K562 (cell line): ENCODE data around the gene RAB31. TPM values are rescaled to one million over a fixed set of nuclear protein-coding genes. Genes with fewer than 3 reads are reported as not detected.

Experiments used
- ADNP ChIP-seq: fragments of 200-800 bp; sonication (Bioruptor generic); IDR thresholded peaks from 2 replicates; pipeline ENCODE4 v1.6.1; 2016; ENCODE audit warnings: missing genetic modification characterization, missing compliant biosample characterization
- HEY1 ChIP-seq: fragments of 250-450 bp; sonication (Bioruptor Pico); IDR thresholded peaks from 2 replicates; pipeline ENCODE4 v1.5.0; 2020; ENCODE audit warnings: mild to moderate bottlenecking, moderate library complexity, borderline replicate concordance
- KDM5B ChIP-seq: fragments of 200-600 bp; sonication (generic); IDR thresholded peaks from 2 replicates; pipeline ENCODE4 v1.6.1; 2012; ENCODE audit warnings: low read depth, mild to moderate bottlenecking, moderate library complexity, low read length, control low read depth, inconsistent platforms; ENCODE audit not compliant: insufficient replicate concordance
- MEF2D ChIP-seq: conservative IDR thresholded peaks from 2 replicates; pipeline ENCODE4 v1.6.1; 2016; ENCODE audit warnings: low read depth, missing genetic modification characterization, missing compliant biosample characterization
- NCOA2 ChIP-seq, 2 experiments: fragments of 450-650 bp; IDR thresholded peaks; 2 replicates each; pipeline ENCODE4 v1.6.1; 2018; ENCODE audit warnings: mild to moderate bottlenecking in 2 of 2, moderate library complexity in 1 of 2; ENCODE audit not compliant: partially characterized antibody in 2 of 2
- NCOA4 ChIP-seq: fragments of 450-650 bp; IDR thresholded peaks from 2 replicates; pipeline ENCODE4 v1.6.1; 2018; ENCODE audit warnings: mild to moderate bottlenecking; ENCODE audit not compliant: partially characterized antibody
- PML ChIP-seq: IDR thresholded peaks from 2 replicates; pipeline ENCODE4 v1.6.1; 2012; ENCODE audit warnings: low read length, inconsistent platforms
- PREB ChIP-seq: sonication (generic); formaldehyde crosslinking; IDR thresholded peaks from 2 replicates; pipeline ENCODE4 v1.8.1; 2023; ENCODE audit warnings: mild to moderate bottlenecking, missing genetic modification reagents
- TCF3 ChIP-seq: sonication (generic); formaldehyde crosslinking; IDR thresholded peaks from 2 replicates; pipeline ENCODE4 v1.4.0; 2020; ENCODE audit warnings: mild to moderate bottlenecking, missing genetic modification reagents
- TGIF2 ChIP-seq: sonication (generic); formaldehyde crosslinking; IDR thresholded peaks from 2 replicates; pipeline ENCODE4 v1.8.1; 2022; ENCODE audit warnings: mild to moderate bottlenecking, missing genetic modification reagents, moderate library complexity
- ZNF436 ChIP-seq: fragments of 250-450, 450-650 bp; sonication (Bioruptor Pico); formaldehyde crosslinking; IDR thresholded peaks from 2 replicates; pipeline ENCODE4 v1.7.0; 2020; ENCODE audit warnings: mild to moderate bottlenecking
- ZNF584 ChIP-seq: fragments of 200-800 bp; sonication (Bioruptor generic); IDR thresholded peaks from 2 replicates; pipeline ENCODE4 v1.6.1; 2016; ENCODE audit warnings: low read depth, mild to moderate bottlenecking, missing genetic modification characterization, missing compliant biosample characterization
- ZNF696 ChIP-seq: fragments of 250-450 bp; sonication (Bioruptor Pico); conservative IDR thresholded peaks from 2 replicates; pipeline ENCODE4 v1.4.0; 2020; ENCODE audit warnings: mild to moderate bottlenecking, moderate library complexity
- polyA plus RNA-seq, 8 experiments: library from polyadenylated mRNA; depleted of rRNA in 4 of 8; stranded (reverse) in 5 of 8; unstranded in 3 of 8; fragments of >200 nt; fragmentation: Nextera tagmentation in 2 of 8; fragmentation: Illumina TruSeq in 1 of 8; extraction: Ambion mirVana in 2 of 8; extraction: Trizol in 1 of 8; gene quantifications; 2 replicates each; pipeline versions ENCODE4 v1.2.1 to v1.2.3, GENCODE V29; 2011 to 2014; ENCODE audit warnings: inconsistent platforms in 1 of 8, missing spikeins in 1 of 8
- total RNA-seq, 7 experiments: library from RNA; depleted of rRNA in 6 of 7; stranded (reverse); fragments of >200 nt in 6 of 7; fragmentation: Illumina TruSeq in 2 of 7; extraction: Trizol in 2 of 7; gene quantifications; 2 replicates each; pipeline versions ENCODE4 v1.2.1 to v1.2.3, GENCODE V29; 2011 to 2021; ENCODE audit warnings: low replicate concordance in 1 of 7
- TF ChIP-seq, protein P1 (sequence below): fragments of 450-650 bp; IDR thresholded peaks from 2 replicates; pipeline ENCODE4 v1.6.1; 2016; ENCODE audit warnings: low read depth, mild to moderate bottlenecking, moderate library complexity
- TF ChIP-seq, protein P2 (sequence below): fragments of 250-450 bp; sonication (Bioruptor Pico); IDR thresholded peaks from 2 replicates; pipeline ENCODE4 v1.9.0; 2021; ENCODE audit warnings: mild to moderate bottlenecking
- TF ChIP-seq, protein P3 (sequence below): fragments of 450-650 bp; formaldehyde crosslinking; IDR thresholded peaks from 2 replicates; pipeline ENCODE4 v1.4.0; 2022; ENCODE audit warnings: missing genetic modification characterization
- TF ChIP-seq, protein P4 (sequence below): fragments of 450-650 bp; IDR thresholded peaks from 2 replicates; pipeline ENCODE4 v1.6.1; 2018; ENCODE audit not compliant: partially characterized antibody
- TF ChIP-seq, protein P5 (sequence below), 2 experiments: fragments of 450-650 bp; IDR thresholded peaks; 2 replicates each; pipeline ENCODE4 v1.6.1; 2016

The RAB31 gene
- total and polyA plus RNA-seq, 9 of the 15 experiments (the other 6 are each of a cell fraction or from before 2014, with no cell fraction given): 20.7 to 70.4 (median 41.3) TPM

DNA sequence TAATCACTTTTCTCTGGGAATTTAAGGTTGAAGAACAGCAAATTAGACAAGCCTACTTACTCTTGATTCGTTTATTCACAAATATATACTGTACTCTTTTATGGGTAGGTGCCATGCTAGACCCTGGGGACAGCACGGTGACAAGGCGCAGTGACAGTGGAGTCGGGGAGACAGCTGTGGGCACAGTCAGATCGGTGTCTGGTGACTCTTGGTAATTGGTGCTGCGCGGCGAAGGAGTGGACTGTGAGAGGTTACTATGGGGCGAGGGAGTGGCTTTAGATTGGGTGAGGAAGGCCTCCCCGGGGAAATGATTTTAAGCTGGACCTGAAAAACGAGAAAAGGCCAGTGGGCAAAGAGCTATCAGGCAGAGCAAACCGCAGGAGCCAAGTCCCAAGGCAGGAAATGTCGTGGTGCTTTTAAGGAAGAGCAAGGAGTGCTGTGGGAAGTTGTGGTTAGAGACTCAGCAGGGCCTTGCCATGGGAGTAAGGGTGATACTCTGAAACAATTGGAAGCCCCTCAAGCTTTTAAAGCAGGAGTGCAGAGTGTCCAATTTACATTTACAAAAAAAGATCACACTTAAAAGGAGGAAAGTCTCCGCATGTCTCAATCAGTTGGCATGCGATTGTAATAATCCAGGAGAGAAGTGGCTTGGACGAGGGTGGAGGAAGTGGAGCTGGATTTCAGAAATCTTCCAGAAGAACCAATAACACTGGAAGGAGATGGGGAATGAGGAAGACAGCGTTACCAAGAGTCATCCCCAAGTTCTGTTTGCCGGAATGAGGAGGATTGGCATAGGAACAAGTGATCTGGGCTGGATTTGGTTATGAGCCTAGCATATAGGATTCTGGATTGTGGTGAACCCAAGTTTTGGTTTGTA lies 141.5 kb downstream of the RAB31 start (continued):
- TF ChIP-seq, protein P1, sequence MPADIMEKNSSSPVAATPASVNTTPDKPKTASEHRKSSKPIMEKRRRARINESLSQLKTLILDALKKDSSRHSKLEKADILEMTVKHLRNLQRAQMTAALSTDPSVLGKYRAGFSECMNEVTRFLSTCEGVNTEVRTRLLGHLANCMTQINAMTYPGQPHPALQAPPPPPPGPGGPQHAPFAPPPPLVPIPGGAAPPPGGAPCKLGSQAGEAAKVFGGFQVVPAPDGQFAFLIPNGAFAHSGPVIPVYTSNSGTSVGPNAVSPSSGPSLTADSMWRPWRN: no peak
- TF ChIP-seq PREB (no peak), ZNF436 (CRISPR knock-in tag) (no peak), PML (no peak), ZNF584 (no peak), HEY1 (CRISPR knock-in tag) (no peak), KDM5B (no peak), TGIF2 (CRISPR knock-in tag) (no peak), MEF2D (tag) (no peak; the same call in 1 of the 2 replicates), NCOA4 (no peak), ZNF696 (CRISPR knock-in tag) (no peak), TCF3 (CRISPR knock-in tag) (peak; percentile 41), ADNP (tag) (no peak), NCOA2 (IDR thresholded peaks at IDR 0.05; ENCODE audit: partially characterized antibody in 2 of 2) (no peak)
- TF ChIP-seq, protein P2, sequence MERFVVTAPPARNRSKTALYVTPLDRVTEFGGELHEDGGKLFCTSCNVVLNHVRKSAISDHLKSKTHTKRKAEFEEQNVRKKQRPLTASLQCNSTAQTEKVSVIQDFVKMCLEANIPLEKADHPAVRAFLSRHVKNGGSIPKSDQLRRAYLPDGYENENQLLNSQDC (CRISPR knock-in tag): no peak
- TF ChIP-seq, protein P3, sequence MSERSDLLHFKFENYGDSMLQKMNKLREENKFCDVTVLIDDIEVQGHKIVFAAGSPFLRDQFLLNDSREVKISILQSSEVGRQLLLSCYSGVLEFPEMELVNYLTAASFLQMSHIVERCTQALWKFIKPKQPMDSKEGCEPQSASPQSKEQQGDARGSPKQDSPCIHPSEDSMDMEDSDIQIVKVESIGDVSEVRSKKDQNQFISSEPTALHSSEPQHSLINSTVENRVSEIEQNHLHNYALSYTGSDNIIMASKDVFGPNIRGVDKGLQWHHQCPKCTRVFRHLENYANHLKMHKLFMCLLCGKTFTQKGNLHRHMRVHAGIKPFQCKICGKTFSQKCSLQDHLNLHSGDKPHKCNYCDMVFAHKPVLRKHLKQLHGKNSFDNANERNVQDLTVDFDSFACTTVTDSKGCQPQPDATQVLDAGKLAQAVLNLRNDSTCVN (CRISPR knock-in tag): no peak
- TF ChIP-seq, protein P4, sequence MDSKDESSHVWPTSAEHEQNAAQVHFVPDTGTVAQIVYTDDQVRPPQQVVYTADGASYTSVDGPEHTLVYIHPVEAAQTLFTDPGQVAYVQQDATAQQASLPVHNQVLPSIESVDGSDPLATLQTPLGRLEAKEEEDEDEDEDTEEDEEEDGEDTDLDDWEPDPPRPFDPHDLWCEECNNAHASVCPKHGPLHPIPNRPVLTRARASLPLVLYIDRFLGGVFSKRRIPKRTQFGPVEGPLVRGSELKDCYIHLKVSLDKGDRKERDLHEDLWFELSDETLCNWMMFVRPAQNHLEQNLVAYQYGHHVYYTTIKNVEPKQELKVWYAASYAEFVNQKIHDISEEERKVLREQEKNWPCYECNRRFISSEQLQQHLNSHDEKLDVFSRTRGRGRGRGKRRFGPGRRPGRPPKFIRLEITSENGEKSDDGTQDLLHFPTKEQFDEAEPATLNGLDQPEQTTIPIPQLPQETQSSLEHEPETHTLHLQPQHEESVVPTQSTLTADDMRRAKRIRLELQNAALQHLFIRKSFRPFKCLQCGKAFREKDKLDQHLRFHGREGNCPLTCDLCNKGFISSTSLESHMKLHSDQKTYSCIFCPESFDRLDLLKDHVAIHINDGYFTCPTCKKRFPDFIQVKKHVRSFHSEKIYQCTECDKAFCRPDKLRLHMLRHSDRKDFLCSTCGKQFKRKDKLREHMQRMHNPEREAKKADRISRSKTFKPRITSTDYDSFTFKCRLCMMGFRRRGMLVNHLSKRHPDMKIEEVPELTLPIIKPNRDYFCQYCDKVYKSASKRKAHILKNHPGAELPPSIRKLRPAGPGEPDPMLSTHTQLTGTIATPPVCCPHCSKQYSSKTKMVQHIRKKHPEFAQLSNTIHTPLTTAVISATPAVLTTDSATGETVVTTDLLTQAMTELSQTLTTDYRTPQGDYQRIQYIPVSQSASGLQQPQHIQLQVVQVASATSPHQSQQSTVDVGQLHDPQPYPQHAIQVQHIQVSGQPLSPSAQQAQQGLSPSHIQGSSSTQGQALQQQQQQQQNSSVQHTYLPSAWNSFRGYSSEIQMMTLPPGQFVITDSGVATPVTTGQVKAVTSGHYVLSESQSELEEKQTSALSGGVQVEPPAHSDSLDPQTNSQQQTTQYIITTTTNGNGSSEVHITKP: peak; percentile 40
- TF ChIP-seq, protein P5, sequence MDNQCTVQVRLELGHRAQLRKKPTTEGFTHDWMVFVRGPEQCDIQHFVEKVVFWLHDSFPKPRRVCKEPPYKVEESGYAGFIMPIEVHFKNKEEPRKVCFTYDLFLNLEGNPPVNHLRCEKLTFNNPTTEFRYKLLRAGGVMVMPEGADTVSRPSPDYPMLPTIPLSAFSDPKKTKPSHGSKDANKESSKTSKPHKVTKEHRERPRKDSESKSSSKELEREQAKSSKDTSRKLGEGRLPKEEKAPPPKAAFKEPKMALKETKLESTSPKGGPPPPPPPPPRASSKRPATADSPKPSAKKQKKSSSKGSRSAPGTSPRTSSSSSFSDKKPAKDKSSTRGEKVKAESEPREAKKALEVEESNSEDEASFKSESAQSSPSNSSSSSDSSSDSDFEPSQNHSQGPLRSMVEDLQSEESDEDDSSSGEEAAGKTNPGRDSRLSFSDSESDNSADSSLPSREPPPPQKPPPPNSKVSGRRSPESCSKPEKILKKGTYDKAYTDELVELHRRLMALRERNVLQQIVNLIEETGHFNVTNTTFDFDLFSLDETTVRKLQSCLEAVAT (IDR thresholded peaks at IDR 0.05): peak in 1 of 2 experiments; percentile 75; a peak in 3 of 4 replicates
